Activated CD4-positive, CD25-positive, alpha-beta regulatory T cell treated with anti-CD3 and anti-CD28 coated beads, Interleukin-2, amount 50 U/mL, for 72 hours (primary cell): Measurements from ENCODE around the gene BMP2K.
"Not testable (repeated sequence)": the region's sequence is repeated elsewhere in the genome, so short reads cannot be mapped to it uniquely, and the experiment has no call there.

Source experiments
- DNase-seq: peaks from one replicate; pipeline ENCODE4 v3.0.0; 2021

The BMP2K gene

DNA sequence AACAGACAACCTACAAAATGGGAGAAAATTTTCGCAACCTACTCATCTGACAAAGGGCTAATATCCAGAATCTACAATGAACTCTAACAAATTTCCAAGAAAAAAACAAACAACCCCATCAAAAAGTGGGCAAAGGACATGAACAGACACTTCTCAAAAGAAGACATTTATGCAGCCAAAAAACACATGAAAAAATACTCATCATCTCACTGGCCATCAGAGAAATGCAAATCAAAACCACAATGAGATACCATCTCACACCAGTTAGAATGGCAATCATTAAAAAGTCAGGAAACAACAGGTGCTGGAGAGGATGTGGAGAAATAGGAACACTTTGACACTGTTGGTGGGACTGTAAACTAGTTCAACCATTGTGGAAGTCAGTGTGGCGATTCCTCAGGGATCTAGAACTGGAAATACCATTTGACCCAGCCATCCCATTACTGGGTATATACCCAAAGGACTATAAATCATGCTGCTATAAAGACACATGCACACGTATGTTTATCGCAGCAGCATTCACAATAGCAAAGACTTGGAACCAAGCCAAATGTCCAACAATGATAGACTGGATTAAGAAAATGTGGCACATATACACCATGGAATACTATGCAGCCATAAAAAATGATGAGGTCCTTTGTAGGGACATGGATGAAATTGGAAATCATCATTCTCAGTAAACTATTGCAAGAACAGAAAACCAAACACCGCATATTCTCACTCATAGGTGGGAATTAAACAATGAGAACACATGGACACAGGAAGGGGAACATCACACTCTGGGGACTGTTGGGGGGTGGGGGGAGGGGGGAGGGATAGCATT, 19.7 kb downstream of the BMP2K start:
- DNase-seq = not testable (repeated sequence)

DNA sequence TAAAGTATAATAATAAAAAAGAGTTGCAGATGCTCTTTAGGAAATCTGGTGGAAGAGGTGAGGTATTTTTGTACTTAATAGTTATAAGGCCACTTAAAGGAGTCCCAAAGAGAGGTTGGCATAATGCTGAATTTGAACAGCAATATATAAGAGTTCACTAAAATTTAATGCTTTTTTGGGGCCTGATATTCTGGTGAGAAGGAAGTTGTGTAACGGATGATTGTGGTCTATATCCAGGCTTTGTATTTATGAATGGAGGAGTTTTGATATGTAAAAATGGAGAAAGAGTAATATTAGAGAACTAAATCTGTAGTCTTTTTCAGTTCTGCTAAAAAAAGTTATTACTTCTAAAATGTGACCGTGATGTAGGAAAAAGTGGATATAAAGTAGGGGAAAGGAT, 20.4 kb downstream of the BMP2K start:
- no peak for DNase-seq

DNA sequence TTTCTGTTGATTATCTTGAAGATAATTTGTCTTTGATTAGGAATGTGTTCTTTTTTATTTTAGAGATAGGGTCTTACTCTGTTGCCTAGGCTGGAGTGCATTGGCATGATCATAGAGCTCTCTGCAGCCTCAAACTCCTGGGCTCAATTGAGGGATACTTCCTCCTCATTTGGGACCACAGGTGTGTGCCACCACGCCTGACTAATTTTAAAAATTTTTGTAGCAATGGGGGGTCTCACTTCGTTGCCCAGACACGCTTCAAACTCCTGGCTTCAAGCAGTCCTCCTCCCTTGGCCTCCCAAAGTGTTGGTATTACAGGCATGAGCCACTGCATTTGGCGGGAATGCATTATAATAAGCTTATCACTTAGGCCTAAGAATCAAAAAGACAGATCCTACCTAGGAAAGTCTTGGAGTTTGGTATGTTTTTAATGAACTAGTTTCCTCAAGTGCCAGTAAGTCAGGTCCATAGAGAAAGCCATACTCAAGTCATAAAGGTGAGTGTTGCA, 21.7 kb downstream of the BMP2K start:
- DNase-seq = no peak

DNA sequence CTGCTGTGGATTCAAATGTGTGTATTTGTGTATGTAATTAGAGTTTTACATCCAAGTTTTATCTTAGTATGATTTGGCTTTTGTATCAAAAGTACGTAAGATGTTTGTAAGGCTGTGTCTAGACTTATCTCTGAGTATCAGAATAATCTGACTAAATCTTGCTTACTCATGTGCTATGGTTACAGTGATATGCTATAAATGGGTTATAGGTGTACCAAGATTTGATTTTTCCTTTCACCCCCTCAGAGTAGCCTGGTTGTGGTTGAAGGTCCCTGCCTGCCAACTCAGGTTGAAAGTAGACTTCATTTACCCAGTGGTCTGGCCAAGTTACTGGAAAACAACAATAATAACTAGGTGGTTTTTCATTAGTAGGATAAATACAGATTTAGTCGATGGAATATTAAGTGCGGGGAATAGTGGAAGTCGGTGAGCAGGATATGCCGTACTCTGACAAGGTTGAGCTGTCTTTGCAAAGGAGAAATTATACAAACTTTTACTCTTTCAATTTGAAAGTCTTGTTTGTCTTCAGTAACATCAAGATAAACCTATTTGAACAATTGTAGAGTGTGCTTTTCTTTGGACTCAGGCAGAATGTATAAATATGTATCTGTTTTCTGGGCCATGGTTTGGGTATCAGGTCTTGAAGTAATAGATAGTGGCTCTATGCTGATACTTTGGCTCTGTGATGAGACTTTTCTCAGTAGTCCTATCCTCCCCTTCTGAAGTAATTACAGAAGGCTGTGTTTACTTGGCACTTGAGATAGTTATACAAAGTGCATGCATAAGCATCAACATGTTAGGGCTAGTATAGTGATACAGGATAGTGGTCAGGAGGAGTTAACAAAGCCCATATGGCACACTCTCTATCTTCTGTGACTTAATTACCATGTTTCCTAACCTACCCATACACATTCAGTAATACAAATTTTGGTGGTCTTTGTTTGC, 23.7 kb downstream of the BMP2K start:
- DNase-seq = no peak

DNA sequence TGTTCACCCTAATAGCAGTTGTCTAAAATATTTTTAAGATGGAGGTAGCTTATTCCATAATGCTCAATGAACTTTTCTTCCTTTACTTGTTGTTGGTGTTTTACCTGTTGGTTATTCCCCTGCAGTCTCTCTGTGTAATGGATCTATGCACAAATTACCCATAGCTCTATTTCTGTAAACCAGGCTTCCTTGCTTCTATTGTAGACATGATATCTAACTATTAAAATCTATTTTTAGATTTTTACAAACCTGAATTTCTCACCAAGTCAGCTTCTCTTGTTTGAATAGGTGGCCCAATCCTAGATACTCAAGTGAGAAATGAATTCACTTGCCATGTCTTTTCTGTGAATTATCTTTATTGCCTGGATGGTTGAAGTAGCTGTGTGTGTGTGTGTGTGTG, 24.8 kb downstream of the BMP2K start:
- no peak for DNase-seq

DNA sequence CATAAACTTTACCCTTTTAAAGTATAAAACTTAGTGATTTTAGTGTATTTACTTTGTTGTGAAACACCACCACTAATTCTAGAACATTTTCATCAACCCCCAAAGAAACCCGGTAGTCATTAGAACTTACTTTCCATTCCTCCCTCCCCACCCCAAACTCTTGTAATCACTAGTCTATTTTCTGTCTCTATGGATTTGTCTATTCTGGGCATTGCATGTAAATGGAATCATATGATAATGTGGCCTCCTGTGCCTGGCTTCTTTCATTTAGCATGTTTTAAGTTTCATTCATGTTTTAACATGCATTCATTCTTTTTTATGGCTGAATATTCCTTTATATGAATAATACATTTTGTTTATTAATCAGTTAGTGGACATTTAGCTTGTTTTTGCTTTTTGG, 27.8 kb downstream of the BMP2K start:
- no peak for DNase-seq

DNA sequence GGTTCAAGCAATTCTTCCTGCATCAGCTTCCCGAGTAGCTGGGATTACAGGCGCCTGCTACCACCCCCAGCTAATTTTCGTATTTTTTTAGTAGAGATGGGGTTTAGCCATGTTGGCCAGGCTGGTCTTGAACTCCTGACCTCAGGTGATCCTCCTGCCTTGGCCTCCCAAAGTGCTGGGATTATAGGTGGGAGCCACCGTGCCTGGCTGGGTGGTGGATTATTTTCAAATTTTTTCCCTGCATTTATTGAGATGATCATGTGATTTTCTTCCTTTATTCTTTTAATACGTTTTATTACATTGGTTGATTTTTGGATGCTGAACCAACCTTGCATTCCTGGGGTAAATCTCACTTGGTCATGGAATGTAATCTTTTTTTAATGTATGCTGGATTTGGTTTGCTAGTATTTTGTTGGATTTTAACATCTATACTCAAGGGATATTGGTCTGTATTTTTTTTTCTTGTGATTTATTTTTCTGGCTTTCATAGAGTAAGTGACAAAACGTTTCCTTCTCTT, 30.9 kb downstream of the BMP2K start:
- DNase-seq = no peak

DNA sequence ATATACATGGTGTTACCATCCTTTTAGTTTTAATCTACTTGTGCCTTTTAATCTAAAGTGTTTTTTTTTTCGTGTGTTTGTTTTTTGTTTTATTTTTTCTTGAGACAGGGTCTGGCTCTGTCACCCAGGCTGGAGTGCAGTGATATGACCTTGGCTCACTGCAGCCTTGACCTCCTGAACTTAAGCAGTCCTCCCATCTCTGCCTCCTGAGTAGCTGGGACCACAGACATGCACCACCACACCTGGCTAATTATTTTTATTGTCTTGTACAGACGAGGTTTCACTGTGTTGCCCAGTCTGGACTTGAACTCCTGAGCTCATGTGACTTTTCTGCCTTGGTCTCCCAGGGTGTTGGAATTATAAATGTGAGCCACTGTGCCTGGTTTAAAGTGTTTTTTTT, 33.1 kb downstream of the BMP2K start:
- no peak for DNase-seq

DNA sequence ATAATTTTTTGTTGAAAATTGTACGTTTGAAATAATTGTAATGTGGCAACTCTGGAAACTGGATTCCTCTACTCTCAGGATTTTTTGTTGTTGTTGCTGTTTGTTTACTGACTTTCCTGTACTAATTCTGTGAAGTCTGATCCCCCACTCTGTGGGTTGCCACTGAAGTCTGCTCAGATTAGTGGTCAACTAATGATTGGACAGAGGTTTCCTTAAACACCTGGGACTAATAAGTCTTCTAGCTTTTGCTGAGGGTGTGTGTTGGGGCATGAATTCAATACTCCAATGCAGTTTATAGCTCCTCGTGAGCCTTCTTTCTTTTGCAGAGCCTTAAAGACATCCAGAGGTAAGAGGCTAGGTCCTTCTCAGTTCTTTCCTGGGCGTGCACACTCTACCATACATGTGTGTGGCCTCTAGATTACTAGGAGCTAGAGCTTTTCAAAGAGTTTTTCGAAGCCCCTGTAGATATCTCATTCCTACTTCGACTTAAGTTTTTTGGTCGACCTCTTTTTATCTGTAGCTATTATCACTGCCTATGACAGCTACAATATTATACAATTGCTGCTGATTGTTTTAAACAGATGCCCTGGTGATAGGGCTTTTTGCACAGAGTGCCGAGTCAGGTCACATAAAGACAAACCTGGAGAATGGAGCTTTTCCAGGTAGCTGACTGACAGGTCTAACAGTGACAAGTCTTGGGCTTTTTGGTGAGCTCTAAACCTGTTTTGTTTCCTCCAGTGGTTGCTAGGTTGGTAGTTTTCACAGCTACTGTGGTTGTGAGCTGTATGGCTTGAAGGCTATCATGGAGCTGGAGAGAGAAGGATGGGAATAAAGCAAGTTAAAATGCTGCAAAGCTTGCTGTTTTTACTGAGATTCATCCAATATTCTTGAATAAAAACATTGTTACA, 34.0 kb downstream of the BMP2K start:
- no peak for DNase-seq

DNA sequence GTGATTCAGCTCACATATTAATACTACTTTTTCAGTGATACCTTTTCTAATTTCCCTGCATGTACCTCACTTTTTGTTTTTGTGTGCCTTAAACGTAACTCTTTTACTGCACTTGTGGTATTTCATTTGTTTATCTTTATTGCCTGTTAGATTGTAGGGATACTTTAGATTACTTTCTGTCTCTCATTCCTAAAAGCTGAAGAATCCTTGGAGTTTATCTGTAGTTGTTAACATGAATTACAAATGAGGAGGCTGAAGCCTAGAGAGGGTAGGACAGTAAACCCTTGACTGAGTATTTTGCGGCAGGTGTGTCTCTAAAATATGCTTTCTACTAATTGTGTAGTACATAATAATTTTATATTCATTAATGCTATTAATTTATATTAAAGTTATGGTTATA, 34.9 kb downstream of the BMP2K start:
- no peak for DNase-seq

DNA sequence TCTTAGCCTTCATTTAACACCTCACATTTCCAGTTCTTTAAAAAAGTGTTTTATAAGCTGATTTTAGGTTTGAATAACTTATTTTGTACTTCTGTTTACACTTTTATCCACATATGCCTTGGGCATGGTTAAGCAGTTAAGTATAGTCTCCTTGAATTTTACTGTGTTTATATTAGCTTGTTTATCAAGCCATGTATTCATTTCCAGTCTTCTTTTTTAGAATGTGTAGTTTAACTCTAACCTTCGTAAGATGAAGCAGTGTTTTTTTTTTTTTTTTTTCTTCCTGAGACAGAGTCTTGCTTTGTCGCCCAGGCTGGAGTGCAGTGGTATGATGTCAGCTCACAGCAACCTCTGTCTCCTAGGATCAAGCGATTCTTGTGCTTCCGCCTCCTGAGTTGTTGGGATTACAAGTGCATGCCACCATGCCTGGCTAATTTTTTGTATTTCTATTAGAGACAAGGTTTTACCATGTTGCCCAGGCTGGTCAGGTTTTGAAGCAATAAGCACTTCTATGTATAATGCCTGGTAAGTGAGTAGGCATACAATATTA, 42.5 kb downstream of the BMP2K start:
- DNase-seq = no peak

DNA sequence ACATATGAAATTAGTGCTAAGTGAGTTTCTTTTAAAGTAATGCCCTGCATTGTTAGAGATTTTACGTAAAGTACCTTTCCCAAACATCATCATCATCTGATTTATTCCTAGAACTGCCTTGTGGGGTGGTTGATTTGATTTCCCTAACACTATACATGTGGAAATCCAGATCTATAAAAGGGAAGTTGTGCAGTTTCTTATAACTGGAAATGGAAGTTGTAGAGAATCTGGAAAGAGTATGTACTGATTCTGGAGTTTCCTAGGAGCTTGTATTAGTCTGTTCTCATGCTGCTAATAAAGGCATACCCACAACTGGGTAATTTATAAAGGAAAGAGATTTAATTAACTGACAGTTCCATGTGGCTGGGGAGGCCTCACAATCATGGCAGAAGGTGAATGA, 47.9 kb downstream of the BMP2K start:
- DNase-seq = no peak

DNA sequence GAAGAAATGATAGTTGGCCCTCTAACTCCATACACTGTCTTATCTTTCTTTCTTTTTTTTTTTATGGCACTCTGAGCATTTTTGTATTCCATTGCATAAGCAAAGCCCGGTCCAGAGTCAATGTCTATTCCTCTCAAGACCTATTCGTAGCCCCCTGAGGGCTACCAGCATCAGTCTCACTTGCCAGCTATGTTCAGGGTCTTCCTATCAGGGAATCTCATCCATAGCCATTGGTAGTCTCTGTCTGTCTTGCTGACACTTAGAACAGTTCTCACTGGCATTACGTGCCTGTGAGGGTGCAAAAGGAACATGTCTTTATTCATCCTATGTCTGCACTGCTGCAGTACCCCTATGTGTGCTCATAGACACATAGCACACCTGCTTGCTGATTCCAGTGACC, 51.0 kb downstream of the BMP2K start:
- no peak for DNase-seq

DNA sequence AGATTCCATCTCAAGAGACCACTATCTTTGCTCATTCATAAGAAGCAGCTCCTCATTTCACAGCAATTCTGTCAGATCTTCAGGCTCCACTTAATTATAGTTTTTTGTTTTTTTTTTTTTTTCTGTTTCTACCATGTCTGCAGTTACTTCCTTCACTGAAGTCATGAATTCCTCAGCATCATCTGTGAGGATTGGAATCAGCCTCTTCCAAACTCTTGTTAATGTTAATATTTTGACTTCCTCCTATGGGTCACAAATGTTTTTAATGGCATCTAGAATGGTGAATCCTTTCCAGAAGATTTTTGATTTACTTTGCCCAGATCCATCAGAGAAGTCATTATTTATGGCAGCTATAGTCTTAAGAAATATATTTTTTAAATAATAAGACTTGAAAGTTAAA, 53.1 kb downstream of the BMP2K start:
- DNase-seq = no peak

DNA sequence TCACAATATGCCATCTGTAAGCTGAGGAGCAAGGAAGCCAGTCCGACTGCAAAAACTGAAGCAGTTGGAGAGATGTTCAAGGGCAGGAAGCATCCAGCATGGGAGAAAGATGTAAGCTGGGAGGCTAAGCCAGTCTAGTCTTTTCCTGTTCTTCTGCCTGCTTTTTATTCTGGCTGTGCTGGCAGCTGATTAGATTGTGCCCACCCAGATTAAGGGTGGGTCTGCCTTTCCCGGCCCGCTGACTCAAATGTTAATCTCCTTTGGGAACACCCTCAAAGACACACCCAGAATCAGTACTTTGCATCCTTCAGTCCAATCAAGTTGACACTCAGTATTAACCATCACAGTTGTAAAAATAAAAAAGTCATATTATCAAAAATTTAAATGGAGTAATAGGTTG, 63.5 kb downstream of the BMP2K start:
- not testable (repeated sequence) for DNase-seq

DNA sequence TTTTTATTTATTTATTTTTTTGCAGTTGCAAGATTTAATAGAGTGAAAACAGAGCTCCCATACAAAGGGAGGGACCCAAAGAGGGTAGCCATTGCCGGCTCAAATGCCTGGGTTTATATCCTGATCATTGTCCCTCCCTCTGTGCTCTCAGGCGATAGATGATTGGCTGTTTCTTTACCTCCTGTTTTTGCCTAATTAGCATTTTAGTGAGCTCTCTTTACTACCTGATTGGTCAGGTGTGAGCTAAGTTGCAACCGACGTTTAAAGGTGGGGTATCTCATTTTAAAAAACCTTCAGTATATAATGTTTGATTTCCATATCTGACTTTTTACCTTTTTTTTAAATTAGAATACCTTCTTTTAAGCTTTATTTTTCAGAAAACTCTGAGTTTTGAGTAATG, 64.1 kb downstream of the BMP2K start:
- DNase-seq = not testable (repeated sequence)

DNA sequence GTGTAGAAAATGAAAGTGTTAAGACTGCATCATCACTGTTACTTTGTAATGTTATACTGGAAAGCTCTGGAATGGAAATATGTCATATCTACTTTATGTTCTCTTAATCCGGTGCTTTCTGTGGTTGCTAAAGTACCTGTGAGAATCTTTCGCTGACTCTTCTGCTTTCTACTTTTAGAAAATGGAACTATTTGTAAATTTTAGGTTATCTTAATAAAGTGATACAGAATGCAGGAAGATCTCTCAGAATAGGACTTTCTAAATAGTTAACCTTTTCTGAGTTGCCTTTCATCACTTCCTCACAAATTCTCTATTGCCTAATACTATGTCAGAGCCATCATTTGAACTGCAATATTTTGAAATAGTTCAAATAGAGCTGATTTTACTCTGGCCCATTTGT, 69.3 kb downstream of the BMP2K start:
- DNase-seq = no peak

DNA sequence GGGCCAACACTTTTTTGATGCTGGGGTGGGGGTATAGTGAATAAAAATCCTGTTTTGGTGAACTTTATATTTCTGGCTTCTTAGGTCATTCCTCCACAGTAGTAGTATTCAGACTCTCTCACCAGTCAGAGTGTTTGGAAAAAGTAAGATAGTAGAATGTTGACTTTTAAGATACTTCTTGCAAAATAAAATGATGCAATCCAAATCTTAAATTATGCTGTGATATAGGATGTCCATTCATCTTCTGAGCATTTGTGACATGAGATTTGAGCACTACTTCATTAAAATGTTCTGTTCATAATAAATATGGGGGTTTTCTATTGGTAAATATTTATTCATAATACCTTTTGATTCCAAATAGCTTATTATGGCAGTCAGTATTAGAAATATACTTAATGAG, 70.1 kb downstream of the BMP2K start:
- no peak for DNase-seq

DNA sequence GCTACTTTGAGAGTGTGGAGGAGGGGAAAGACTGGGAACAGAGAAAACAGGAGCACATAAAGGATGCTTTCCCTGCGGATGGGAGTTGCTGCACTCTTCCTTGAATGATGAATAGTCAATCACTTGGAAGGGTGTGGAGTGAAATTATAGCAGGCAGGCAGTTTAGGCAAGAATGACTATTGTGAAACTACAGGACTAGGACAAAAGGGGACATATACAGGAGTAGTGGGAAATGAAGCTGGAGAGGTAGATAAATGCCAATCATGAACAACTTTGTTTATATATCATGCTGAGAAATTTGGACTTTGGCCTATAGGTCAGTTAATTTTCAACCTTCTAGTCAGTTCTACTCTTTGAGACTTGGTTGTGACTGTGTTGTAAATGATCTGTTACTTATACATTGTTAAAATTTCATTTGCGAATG, 86.2 kb downstream of the BMP2K start:
- no peak for DNase-seq

DNA sequence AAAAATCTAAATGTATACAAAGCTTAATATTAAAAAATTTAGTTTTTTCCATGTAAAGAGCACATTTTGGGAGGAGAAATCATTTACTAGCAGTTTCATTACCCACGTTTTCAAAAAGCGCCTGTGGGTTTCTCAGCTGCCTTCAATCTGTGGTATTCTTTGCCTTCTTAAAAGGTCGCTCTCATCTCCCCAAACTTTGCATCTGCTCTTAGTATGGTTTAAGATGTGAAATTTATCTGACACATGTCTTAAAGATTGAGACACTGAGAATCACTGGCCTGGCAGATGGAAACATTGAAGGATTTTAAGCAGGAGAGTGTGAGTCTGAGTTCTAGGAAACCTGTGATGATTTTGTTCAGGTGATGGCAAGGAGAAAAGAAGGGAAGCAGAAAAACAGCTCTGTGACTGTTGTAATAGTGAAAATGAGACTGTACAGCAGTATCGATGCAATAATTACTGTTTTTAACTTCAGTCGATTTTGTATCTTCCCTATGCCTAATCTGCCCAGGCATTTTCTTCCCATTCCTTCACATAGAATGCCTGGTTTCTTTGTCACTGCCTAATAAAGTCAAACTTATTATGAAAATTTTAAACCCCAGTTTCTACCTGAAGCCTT, 87.2 kb downstream of the BMP2K start:
- DNase-seq = no peak

DNA sequence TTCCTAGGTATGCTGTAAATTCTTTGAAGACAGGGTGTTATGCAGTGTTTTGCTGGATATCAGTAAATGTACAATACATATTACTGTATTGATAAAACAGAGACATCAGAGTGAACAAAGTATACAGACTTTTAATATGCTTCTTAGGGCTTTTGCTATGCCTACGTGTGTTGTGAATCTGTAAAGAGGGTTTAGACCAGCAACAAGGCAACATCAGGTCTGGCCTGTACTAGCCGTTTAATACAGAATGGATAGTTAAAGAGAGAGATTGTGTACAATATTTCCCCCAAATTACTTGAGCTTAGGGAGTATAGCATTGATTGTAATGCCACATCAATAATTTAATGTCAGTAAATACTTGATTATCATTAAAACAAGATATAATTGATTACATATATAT, 87.8 kb downstream of the BMP2K start:
- DNase-seq = no peak
